MM.1S (cell line): ENCODE data around the gene OLFML1.

ENCODE experiments used
- DNase-seq: peaks from one replicate; pipeline ENCODE4 v3.0.0-alpha.2; 2015
- H2AFZ ChIP-seq: fragments of 300-600 bp; sonication (generic); 2 replicates; pipeline ENCODE4 v1.6.0; 2016; ENCODE audit warnings: antibody characterized with exemption, low read length
- H3F3A ChIP-seq: fragments of 300-600 bp; sonication (generic); 2 replicates; pipeline ENCODE4 v1.6.1; 2016; ENCODE audit warnings: mild to moderate bottlenecking, antibody characterized with exemption, low read length, moderate library complexity, mixed read lengths; ENCODE audit not compliant: insufficient read depth
- H3K27ac ChIP-seq: fragments of 300-600 bp; sonication (generic); 2 replicates; pipeline ENCODE4 v1.5.1; 2016; ENCODE audit warnings: mild to moderate bottlenecking, low read length
- H3K27me3 ChIP-seq: fragments of 300-600 bp; sonication (generic); replicated peaks from 2 replicates; pipeline ENCODE4 v1.6.0; 2016; ENCODE audit warnings: low read length; ENCODE audit not compliant: insufficient read depth
- H3K36me3 ChIP-seq: fragments of 300-600 bp; sonication (generic); replicated peaks from 2 replicates; pipeline ENCODE4 v1.6.1; 2016; ENCODE audit warnings: mild to moderate bottlenecking, low read length, mixed read lengths; ENCODE audit not compliant: insufficient read depth
- H3K4me1 ChIP-seq: fragments of 300-600 bp; sonication (generic); 2 replicates; pipeline ENCODE4 v1.6.1; 2016; ENCODE audit warnings: low read length, mixed read lengths
- H3K4me2 ChIP-seq: fragments of 300-600 bp; sonication (generic); 2 replicates; pipeline ENCODE4 v1.6.0; 2016; ENCODE audit warnings: low read depth, low read length
- H3K4me3 ChIP-seq: fragments of 300-600 bp; sonication (generic); 2 replicates; pipeline ENCODE4 v1.5.1; 2016; ENCODE audit warnings: low read length, mixed read lengths
- H3K79me2 ChIP-seq: fragments of 300-600 bp; sonication (generic); 2 replicates; pipeline ENCODE4 v1.6.1; 2016; ENCODE audit warnings: mixed run types, low read length, mixed read lengths
- H3K9ac ChIP-seq: fragments of 300-600 bp; sonication (generic); 2 replicates; pipeline ENCODE4 v1.6.1; 2016; ENCODE audit warnings: low read length, mixed read lengths
- H3K9me2 ChIP-seq: fragments of 300-600 bp; sonication (generic); replicated peaks from 2 replicates; pipeline ENCODE4 v1.6.1; 2016; ENCODE audit warnings: mild to moderate bottlenecking, low read length, mixed read lengths; ENCODE audit not compliant: insufficient read depth
- H3K9me3 ChIP-seq: fragments of 300-600 bp; sonication (generic); replicated peaks from 2 replicates; pipeline ENCODE4 v1.6.1; 2016; ENCODE audit warnings: mild to moderate bottlenecking, low read length, mixed read lengths; ENCODE audit not compliant: insufficient read depth
- H4K20me1 ChIP-seq: fragments of 300-600 bp; sonication (generic); 2 replicates; pipeline ENCODE4 v1.6.1; 2016; ENCODE audit warnings: mild to moderate bottlenecking, low read length, moderate library complexity, mixed read lengths; ENCODE audit not compliant: insufficient read depth
- CTCF ChIP-seq: fragments of 300-600 bp; sonication (generic); IDR thresholded peaks from 2 replicates; pipeline ENCODE4 v1.5.1; 2016; ENCODE audit warnings: antibody characterized with exemption, low read length, mixed read lengths
- EZH2 ChIP-seq: fragments of 300-600 bp; sonication (generic); optimal IDR thresholded peaks from 2 replicates; pipeline ENCODE3; 2017; ENCODE audit warnings: low read depth, mild to moderate bottlenecking, antibody characterized with exemption, low read length, mixed read lengths
- EZH2phosphoT487 ChIP-seq: fragments of 300-600 bp; sonication (generic); IDR thresholded peaks from 2 replicates; pipeline ENCODE4 v1.6.1; 2018; ENCODE audit warnings: antibody characterized with exemption, low read length

The OLFML1 gene

DNA sequence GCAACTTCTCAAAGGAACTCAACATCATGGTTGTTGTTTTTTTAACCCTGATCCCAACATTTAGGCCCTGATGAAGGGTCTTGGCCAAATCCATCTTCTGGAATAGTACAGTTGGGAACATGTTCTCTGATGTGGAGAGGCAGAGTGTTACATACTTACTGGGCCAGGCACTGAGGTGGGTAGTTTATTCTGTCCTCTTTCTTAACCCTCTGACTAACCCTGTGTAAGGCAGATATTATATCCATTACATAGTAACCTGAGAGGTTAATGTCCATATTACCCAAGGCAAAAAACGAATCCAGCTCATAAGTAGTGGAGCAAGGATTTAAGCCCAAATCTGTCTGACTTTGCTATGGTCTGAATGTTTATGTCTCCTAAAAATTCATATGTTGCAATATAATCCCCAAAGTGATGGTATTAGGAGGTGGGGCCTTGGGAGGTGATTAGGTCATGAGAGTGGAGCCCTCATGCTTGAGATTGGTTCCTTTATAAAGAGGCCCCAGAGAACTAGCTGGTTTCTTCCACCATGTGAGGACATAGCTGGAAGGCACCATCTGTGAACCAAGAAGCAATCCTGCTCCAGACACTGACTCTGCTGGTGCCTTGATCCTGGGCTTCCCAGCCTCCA lies 44.8 kb downstream of the OLFML1 start:
- no peak for TF ChIP-seq EZH2phosphoT487
- TF ChIP-seq EZH2, result no peak
- no peak for TF ChIP-seq CTCF
- H3K9me3 ChIP-seq, result no peaks in the 10 kb centered on the region
- DNase-seq, result no peak
- no peak overlapping the region for H3K4me3 ChIP-seq
- peaks cover 11% of the 10 kb centered on the region for H3F3A ChIP-seq
- H3K9me2 ChIP-seq, result no peaks in the 10 kb centered on the region
- H3K27ac ChIP-seq, result no peak overlapping the region
- 0 out of 2 replicates have a peak, but pooled peaks cover 7% of the 10 kb centered on the region for H3K79me2 ChIP-seq
- H4K20me1 ChIP-seq, result no peaks in the 10 kb centered on the region
- no peak overlapping the region for H3K4me2 ChIP-seq
- no peaks in the 10 kb centered on the region for H3K27me3 ChIP-seq
- no peak overlapping the region for H3K9ac ChIP-seq
- H3K36me3 ChIP-seq, result no peaks in the 10 kb centered on the region
- H3K4me1 ChIP-seq, result peaks cover 35% of the 10 kb centered on the region
- H2AFZ ChIP-seq, result no peak overlapping the region

DNA sequence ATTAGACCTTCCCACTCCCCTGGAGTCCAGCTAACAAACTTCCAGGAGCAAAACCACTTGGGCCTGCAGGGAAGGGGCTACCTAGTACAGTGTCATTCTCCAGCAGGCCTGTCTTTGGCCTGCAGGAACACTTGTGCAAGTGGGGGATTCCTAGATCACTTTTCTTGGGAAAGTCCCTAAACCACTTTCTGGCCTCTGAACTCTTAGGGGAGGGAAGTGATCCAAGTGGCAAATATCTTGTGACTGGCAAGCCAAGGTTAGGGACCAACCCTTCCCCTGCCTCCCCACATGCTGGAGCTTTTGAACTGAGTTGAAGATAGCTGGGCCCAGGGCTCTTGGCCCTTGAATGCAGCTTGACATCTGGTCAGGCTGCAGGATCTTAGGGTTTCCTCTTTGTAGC lies 45.7 kb downstream of the OLFML1 start:
- H3K4me3 ChIP-seq, result no peak overlapping the region
- no peak overlapping the region for H2AFZ ChIP-seq
- 0 out of 2 replicates have a peak, but pooled peaks cover 3% of the 10 kb centered on the region for H3K79me2 ChIP-seq
- H4K20me1 ChIP-seq, result no peaks in the 10 kb centered on the region
- no peak overlapping the region for H3K27ac ChIP-seq
- no peaks in the 10 kb centered on the region for H3K9me2 ChIP-seq
- H3F3A ChIP-seq, result peaks cover 11% of the 10 kb centered on the region
- H3K36me3 ChIP-seq, result no peaks in the 10 kb centered on the region
- no peaks in the 10 kb centered on the region for H3K9me3 ChIP-seq
- H3K9ac ChIP-seq, result no peak overlapping the region
- H3K27me3 ChIP-seq, result no peaks in the 10 kb centered on the region
- H3K4me1 ChIP-seq, result peaks cover 37% of the 10 kb centered on the region
- no peak for DNase-seq
- H3K4me2 ChIP-seq, result no peak overlapping the region
- TF ChIP-seq EZH2, result no peak
- no peak for TF ChIP-seq CTCF
- no peak for TF ChIP-seq EZH2phosphoT487

DNA sequence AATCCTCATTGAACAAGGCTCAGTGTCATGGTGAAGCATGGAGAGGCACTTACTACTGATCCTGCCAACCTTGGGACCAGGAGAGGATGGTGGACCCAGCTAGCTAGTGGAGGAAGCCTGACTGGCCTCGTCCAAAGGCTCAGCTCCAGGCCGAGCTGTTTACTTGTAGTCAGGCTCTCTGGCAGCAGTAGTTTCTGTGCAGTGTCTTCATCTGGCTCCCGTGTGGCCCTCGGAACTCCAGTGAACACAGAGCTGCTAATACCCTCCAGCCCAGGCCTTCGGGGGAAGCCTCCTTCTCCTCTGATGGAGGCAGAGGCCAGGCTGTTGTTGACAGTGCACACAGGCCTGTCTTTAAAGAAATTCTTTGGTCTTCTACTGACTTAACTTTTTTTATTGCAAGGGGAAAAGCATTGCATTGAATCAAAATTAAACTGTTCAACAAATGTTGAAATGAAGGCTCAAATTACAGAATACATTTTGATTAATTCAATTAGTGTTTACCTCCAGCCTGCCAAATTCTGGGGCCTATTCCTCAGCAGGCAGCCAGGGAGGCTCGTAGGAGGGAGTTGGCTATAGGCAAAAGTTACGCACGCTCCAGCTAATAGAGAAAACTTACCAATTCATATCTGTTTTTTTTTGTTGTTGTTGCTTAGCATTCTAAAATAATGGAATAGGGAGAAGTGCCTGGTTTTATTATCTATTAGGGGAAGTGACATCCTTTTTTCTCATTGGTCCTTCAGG lies 47.3 kb downstream of the OLFML1 start:
- H3K9ac ChIP-seq, result no peak overlapping the region
- H3K27me3 ChIP-seq, result no peaks in the 10 kb centered on the region
- peaks cover 11% of the 10 kb centered on the region for H3F3A ChIP-seq
- no peaks in the 10 kb centered on the region for H3K9me3 ChIP-seq
- TF ChIP-seq EZH2, result no peak
- no peak for TF ChIP-seq CTCF
- no peak for TF ChIP-seq EZH2phosphoT487
- no peaks in the 10 kb centered on the region for H3K9me2 ChIP-seq
- H3K4me3 ChIP-seq, result no peak overlapping the region
- no peaks in the 10 kb centered on the region for H4K20me1 ChIP-seq
- H3K27ac ChIP-seq, result no peak overlapping the region
- H3K4me2 ChIP-seq, result no peak overlapping the region
- no peak for DNase-seq
- H3K79me2 ChIP-seq, result 0 out of 2 replicates have a peak, but pooled peaks cover 7% of the 10 kb centered on the region
- no peak overlapping the region for H2AFZ ChIP-seq
- H3K4me1 ChIP-seq, result peaks cover 37% of the 10 kb centered on the region
- no peaks in the 10 kb centered on the region for H3K36me3 ChIP-seq
